Uterus (tissue), 2 donors: ENCODE measurements around the gene RTKN.

Source experiments
- CTCF ChIP-seq, 4 experiments: fragments of 200-600 bp in 2 of 4; fragments of 450-650 bp in 2 of 4; sonication (generic) in 2 of 4; IDR thresholded peaks; one replicate each; pipeline ENCODE4 v1.5.1; 2016 to 2019; ENCODE audit warnings: antibody characterized with exemption in 4 of 4, mild to moderate bottlenecking in 2 of 4, moderate library complexity in 1 of 4
- POLR2A ChIP-seq, 2 donors: fragments of 450-650 bp; IDR thresholded peaks; one replicate each; pipeline ENCODE4 v1.6.1; 2016; ENCODE audit warnings: antibody characterized with exemption in 2 of 2, mild to moderate bottlenecking in 1 of 2, moderate library complexity in 1 of 2

GRCh38 chr2:74441690-74442482, at the start of gene RTKN:
- TF ChIP-seq CTCF (IDR thresholded peaks at IDR 0.05), result no peak
- TF ChIP-seq POLR2A (IDR thresholded peaks at IDR 0.05), result peak in 1 of 2 donors; percentile 36
